Stimulated activated CD8-positive, alpha-beta memory T cell treated with anti-CD3 and anti-CD28 coated beads, Interleukin-15, amount 100 ng/mL, for 1 hour (primary cell): ENCODE data around the gene SMIM5.

Experiments used
- DNase-seq: peaks from one replicate; pipeline ENCODE4 v3.0.0-alpha.2; 2020; ENCODE audit warnings: low read depth

SMIM5 gene

DNA sequence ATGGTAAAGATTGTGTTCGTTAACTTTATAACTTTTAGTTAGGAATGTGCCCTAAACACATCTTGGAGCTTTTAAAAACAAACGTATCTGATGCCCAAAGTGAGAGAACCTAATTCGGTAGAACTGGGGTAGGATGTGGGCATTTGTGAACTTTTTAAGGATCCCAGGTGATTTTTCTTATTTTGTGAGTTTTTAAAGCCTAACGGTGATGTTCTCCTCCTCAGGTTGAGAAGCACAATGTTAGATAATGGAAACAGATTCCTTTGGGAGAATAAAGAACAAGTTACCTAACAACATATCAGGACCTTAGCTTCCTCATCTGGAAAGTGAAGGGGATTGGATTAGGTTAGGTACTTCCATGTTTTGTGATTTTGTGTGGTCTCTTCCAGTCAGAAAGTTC is 34.6 kb downstream of the SMIM5 start:
- no peak for DNase-seq

DNA sequence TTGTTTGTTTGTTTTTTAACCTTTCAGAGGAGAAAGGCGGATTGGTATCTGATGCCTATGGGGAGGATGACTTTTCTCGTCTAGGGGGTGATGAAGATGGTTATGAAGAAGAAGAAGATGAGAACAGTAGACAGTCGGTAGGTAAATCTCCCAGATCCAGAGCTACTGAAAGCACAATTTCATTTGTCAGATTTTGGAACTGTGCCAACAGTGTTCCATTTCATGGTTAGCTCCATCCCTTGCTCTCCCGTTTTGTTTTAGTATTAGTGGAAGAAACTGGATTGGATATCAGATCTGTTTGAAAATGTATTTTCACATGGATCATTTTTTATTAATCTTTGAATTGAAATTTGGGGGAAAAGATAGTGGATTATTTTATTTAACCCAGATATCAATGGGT is 35.3 kb downstream of the SMIM5 start:
- no peak for DNase-seq

DNA sequence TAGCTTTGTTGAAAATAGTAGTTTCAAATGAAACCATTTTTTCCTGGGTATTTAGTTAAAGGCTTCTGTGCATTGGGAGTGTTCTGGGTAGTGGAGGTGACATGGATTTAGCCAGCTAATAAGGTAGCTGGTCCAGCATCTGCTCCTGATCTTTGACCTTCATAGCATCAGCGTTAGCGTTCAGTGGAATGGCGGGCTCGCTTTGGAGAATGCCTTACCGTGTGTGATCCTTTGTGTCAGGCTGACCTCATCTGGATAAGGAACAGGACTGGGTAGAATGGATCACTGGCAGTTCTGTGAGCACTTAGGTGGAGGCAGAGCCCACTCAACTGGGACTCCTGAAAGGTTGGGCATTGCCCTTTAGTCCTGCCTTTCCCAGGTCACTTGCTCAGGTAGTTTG is 37.6 kb downstream of the SMIM5 start:
- no peak for DNase-seq

DNA sequence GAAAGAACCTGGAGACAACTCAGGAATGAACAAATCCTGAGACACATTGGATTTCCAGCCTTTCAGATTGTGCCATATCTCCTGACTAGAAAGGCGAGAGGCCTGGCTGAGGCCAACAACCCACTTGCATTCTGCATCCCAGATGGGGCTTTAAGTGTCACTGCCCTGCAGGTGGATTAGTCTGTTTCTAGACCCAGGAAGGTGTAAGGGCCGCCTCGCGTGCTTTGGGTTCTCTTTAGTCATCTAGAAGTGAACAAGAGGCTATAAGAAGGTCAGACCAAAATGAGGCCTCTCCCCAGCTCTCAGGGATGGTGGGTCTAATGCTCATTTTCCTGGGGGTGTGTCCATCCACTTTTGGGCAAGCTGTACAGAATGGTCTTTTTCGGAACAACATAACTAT is 38.8 kb downstream of the SMIM5 start:
- no peak for DNase-seq

DNA sequence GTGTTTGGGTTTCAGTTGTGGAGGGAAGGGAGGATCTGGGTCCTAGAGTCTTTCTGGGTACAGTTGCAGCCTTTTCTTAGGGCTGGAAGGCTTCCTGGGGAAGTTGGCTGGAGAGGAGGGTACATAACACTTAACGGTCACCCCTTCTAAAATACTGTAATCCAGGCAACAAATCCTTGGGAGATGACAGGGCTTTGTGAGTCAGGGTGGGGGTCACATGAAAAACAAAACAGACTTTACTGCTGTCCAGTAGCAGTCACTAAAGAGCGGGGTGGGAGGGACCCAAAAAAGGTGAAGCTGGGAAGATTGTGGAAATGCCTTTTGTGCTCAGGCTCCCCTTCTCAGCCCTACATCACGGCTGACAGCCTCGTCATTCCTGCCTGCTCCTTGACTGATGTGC is 40.3 kb downstream of the SMIM5 start:
- DNase-seq, result no peak

DNA sequence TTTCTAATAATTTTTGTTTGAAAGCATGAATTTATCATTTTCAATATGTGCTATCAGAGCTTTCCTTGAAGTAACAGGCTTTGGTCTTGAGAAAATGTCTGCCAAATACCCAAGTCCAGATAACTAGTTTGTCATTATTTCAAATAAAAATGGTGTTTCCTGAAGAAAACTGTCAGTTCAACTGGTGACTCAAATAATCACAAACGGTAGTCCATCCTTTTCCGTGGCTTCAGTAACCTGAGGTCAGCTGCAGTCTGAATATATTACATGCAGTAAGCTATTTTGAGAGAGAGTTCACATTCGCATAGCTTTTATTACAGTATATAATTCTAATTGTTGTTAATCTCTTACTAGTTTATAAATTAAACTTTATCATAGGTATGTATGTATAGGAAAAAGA is 43.2 kb downstream of the SMIM5 start:
- DNase-seq, result no peak

DNA sequence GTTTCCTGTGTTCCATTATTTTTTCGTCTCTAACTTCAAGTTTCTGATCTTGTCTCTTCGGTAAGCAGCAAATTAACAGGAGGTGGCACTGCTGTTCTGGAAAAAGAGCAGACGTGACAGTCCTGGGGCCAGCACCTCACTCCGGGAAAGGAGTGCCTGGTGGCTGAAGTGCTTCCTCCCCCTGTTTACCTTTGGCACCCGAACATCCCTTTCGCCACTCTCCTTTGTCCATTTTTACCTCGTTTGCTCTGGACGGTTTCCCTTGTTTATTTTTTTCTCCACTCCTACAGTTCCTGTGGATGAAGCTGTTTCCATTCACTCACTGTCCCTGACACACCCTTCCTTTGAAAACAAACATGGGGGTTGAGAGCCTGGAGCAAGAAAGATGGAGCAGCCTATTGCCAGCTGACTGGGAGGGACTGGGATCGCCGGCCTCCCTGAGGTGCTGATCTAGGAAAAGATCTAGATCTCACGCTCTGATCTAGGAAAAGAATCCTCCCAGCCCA is 46.5 kb downstream of the SMIM5 start:
- DNase-seq, result no peak

DNA sequence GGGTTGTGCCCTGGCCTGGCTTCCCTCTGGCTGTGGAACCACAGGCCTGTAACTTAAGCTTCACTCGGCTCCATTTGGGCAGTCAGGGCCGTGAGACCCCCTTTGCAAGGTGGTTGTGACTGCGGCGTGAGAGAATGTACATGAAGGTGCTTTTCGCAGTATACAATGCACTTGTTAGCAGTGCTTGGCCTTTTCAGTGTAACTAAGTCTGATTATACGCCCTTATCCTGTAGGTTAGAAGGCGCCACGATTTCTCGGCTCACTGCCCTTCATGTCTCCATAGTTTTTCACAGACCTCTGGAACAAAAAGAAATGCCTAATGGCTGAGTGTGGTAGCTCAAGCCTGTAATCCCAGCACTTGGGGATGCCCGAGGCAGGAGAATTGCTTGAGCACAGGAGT is 47.2 kb downstream of the SMIM5 start:
- DNase-seq, result no peak

DNA sequence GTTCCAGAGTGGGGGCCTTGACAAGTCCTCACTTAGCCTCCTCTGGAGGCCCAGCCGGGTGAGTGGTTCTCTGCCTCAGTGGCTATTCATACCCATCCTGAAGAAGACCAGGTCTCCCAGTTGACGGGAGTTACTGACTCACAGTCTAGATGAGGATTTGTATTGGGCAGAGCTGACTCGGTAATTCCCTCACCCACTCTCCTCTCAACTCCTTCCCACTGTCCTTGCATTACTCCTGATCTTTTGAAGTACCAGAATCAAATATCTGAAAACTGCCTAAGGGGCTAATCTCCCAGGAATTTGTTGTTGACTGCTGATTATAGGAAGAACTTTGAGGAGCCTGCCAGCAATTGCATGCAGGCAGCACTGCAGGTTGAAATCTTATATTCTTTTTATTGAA is 48.1 kb downstream of the SMIM5 start:
- DNase-seq, result no peak

DNA sequence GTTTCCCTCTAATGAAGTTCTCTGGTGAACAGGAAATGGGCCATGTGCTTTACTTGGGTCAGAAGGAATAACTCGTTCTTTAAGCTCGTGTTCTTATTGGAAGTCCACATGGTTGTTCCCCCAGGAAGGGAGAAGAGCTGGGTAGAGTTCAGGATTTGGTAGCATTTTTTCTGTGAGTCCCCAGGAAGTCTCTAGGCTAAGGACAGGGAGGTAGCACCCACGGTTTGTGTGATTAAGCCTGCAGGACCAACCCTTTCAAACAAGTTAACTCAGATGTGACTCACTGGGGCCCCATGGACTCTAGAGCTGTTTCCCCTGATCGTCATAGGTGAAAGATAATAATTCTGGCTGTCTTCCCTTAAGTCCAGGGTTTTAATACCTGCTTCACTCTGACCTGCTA is 50.3 kb downstream of the SMIM5 start:
- no peak for DNase-seq

DNA sequence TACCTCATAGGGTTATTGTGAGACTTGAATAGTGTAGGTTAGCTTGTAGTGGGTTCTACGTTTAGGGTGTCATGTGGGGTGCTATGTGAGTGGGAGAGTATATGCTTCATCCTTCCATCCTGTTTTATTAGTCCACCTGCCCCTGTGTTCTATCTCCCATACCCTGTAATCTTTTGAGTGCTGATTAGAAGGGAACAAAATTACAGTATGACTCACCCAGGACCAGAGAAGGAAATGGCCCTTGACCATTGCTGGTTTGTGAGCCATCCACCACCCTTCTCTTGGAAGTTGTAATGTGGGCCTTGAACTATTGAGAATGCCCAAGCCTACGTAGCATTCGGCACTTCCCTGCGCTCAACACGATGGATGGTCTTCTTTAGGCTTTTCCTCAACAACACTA is 51.0 kb downstream of the SMIM5 start:
- DNase-seq, result no peak

DNA sequence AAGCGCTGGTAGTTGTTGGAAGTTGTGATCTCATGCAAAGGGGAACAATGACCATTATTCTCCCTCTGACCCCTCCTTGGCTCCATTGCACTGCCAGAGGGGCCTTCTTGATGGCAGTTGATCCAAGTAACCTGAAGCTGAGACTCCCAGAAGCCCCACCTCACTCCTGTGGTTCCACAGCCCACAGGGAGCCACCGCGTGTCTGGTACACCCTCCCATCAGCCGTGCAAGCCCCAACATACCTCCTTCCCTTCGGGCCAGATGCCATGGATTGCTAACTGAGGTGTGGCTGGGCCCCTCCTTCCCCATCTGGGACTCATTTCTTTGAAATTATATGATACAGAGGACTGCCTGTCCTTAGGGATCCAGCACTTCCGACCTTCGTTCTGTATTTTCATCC is 51.7 kb downstream of the SMIM5 start:
- no peak for DNase-seq

DNA sequence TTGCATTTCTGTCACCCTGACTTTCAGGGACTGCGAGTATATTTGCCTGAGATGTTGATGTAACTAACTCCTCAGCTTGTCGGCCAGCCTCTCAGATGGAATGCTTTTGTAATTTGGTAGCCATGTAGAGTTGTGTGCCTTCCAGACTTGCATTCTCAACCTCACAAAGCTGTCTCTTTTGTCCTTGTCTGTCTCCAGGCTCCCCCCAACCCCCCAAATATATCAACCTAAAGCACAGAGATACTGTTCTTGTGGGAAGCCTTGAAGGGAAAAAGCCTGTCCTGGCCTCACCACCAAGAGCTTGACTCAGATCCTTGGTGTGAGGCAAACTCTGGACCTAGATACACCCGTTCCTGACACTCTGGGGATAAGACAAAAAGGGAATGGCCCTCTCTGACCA is 52.3 kb downstream of the SMIM5 start:
- DNase-seq, result no peak

DNA sequence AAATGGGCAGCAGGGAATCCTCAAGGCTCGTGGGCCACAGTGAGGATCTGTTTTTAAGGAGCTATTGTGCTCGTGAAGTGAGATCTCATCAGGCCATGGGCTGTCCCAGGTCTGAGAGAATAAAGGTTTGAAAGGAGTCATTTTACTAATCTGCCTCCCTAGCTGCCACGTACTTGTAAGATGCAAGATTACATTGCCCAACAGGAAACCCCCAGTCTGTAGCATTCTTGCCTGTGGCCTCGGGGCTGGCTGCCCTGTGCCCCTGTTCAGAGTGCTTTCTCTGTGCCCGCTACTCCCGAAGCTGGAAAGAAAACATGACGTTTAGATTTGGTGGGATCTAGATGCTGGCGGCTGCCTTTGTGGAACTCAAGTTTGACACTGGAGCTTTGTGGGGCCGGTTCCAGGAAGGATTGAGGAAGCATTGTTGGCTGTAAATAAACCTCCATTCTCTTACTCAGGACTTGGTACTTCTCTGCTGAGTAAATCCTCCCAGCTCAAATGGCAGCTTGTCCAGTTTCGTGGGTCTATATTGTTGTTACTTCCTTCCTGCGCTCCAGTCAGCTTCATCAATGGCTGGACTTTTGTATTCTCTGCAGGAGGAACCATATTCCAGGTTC is 55.1 kb downstream of the SMIM5 start:
- DNase-seq, result no peak

DNA sequence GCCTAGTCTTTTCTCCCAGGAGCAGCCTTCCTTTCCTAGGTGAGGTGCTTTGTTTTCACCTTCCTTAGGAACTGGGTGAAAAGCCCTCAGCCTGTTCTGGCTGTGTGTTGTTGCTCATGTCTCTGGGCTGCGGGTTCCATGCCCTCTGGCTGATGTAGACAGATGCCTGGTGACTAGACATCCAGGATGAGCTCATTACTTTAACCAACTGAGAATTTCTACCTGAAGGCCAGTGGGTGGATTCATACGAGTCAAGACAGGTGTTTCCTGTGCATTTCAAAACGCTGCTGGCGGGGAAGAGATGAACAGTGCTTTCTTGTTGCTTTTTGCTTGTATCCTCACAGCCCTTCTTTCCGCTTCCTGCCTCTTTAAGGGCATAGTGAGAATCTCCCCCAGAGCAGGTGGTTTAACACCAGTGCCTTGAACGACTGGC is 56.2 kb downstream of the SMIM5 start:
- DNase-seq, result no peak
